Naive thymus-derived CD4-positive, alpha-beta T cell (primary cell): ENCODE data around the gene NENF. TPM values are rescaled to one million over a fixed set of nuclear protein-coding genes. Genes with fewer than 3 reads are reported as not detected.

ENCODE experiments used
- ATAC-seq: fragments of 150-1000 bp; cut with Tn5 transposase; 2 replicates; pipeline ENCODE4 v1.10.0; 2021; ENCODE audit warnings: mild to moderate bottlenecking, moderate library complexity
- CTCF ChIA-PET: fragments of 350-600 bp; sonication (Branson Sonifier 250); formaldehyde crosslinking; loops from one replicate; lab custom pipeline; 2021; ENCODE audit warnings: antibody characterized with exemption; lab: Charles Lee
- POLR2A ChIA-PET: fragments of 350-600 bp; sonication (Branson Sonifier 250); formaldehyde crosslinking; loops from one replicate; lab custom pipeline; 2021; ENCODE audit warnings: antibody characterized with exemption, inconsistent platforms; lab: Charles Lee
- DNase-seq, 9 donors: peaks; one replicate each; pipeline versions ENCODE4 v3.0.0 to v3.0.0-alpha.2; 2020 to 2022; ENCODE audit warnings: mixed read lengths in 1 of 9
- H3K27ac ChIP-seq: one replicate; pipeline ENCODE4 v1.7.0; 2013; ENCODE audit warnings: mild to moderate bottlenecking, low read depth, low read length, moderate library complexity
- H3K27me3 ChIP-seq, 2 donors: one replicate each; pipeline ENCODE4 v1.7.0; 2013; ENCODE audit warnings: low read length in 2 of 2, mild to moderate bottlenecking in 2 of 2, moderate library complexity in 2 of 2; ENCODE audit not compliant: control insufficient read depth in 2 of 2, insufficient read depth in 2 of 2
- H3K36me3 ChIP-seq, 3 experiments: 1 replicate in 2 of 3; 2 replicates in 1 of 3; pipeline ENCODE4 v1.7.0; 2013; ENCODE audit warnings: low read length in 3 of 3, mild to moderate bottlenecking in 3 of 3, moderate library complexity in 1 of 3; ENCODE audit not compliant: insufficient read depth in 3 of 3, control insufficient read depth in 2 of 3
- H3K4me1 ChIP-seq, 2 donors: one replicate each; pipeline ENCODE4 v1.7.0; 2013; ENCODE audit warnings: low read length in 2 of 2, mild to moderate bottlenecking in 2 of 2, moderate library complexity in 1 of 2; ENCODE audit not compliant: control insufficient read depth in 2 of 2, insufficient read depth in 2 of 2
- H3K4me3 ChIP-seq: 2 replicates; pipeline ENCODE4 v1.7.0; 2013; ENCODE audit warnings: mild to moderate bottlenecking, low read length
- H3K9me3 ChIP-seq, 3 experiments: 1 replicate in 2 of 3; 2 replicates in 1 of 3; pipeline ENCODE4 v1.7.0; 2013; ENCODE audit warnings: low read length in 3 of 3; ENCODE audit not compliant: control insufficient read depth in 2 of 3
- H3K27ac Mint-ChIP-seq, 9 donors: one replicate each; pipeline ENCODE4 v1.8.0; 2020 to 2022; ENCODE audit warnings: mixed read lengths in 9 of 9, mild to moderate bottlenecking in 8 of 9, moderate library complexity in 5 of 9, inconsistent platforms in 2 of 9
- H3K27me3 Mint-ChIP-seq, 5 donors: one replicate each; pipeline ENCODE4 v1.8.0; 2021 to 2022; ENCODE audit warnings: mixed read lengths in 5 of 5, mild to moderate bottlenecking in 1 of 5
- H3K36me3 Mint-ChIP-seq, 5 donors: one replicate each; pipeline ENCODE4 v1.8.0; 2020 to 2022; ENCODE audit warnings: mixed read lengths in 5 of 5, mild to moderate bottlenecking in 3 of 5, inconsistent platforms in 1 of 5
- H3K4me1 Mint-ChIP-seq, 7 donors: one replicate each; pipeline ENCODE4 v1.8.0; 2020 to 2022; ENCODE audit warnings: mixed read lengths in 7 of 7, mild to moderate bottlenecking in 3 of 7, inconsistent platforms in 1 of 7
- H3K4me3 Mint-ChIP-seq, 10 donors: one replicate each; pipeline ENCODE4 v1.8.0; 2020 to 2022; ENCODE audit warnings: mild to moderate bottlenecking in 10 of 10, mixed read lengths in 10 of 10, moderate library complexity in 6 of 10, inconsistent platforms in 2 of 10
- H3K9me3 Mint-ChIP-seq, 11 donors: one replicate each; pipeline ENCODE4 v1.8.0; 2020 to 2022; ENCODE audit warnings: mixed read lengths in 11 of 11, mild to moderate bottlenecking in 4 of 11, inconsistent platforms in 1 of 11, moderate library complexity in 1 of 11
- intact Hi-C, 2 donors: fragments of 100-400 bp; cut with micrococcal nuclease; formaldehyde crosslinking; loops; one replicate each; pipeline ENCODE4 v1.15.1; 2023
- polyA plus RNA-seq, 2 donors: library from polyadenylated mRNA; unstranded; fragments of 300-500 nt; fragmentation: Illumina TruSeq; gene quantifications; one replicate each; pipeline ENCODE4 v1.2.3, GENCODE V29; 2021
- total RNA-seq, 6 experiments: library from RNA in 5 of 6; stranded (reverse) in 5 of 6; gene quantifications; 1 replicate in 5 of 6; 2 replicates in 1 of 6; pipeline ENCODE4 v1.2.3 and lab custom pipeline; 2021 to 2026

The NENF gene
- total and polyA plus RNA-seq, 7 experiments from 2014 or later = 16.0 to 73.0 (median 22.9) TPM

DNA sequence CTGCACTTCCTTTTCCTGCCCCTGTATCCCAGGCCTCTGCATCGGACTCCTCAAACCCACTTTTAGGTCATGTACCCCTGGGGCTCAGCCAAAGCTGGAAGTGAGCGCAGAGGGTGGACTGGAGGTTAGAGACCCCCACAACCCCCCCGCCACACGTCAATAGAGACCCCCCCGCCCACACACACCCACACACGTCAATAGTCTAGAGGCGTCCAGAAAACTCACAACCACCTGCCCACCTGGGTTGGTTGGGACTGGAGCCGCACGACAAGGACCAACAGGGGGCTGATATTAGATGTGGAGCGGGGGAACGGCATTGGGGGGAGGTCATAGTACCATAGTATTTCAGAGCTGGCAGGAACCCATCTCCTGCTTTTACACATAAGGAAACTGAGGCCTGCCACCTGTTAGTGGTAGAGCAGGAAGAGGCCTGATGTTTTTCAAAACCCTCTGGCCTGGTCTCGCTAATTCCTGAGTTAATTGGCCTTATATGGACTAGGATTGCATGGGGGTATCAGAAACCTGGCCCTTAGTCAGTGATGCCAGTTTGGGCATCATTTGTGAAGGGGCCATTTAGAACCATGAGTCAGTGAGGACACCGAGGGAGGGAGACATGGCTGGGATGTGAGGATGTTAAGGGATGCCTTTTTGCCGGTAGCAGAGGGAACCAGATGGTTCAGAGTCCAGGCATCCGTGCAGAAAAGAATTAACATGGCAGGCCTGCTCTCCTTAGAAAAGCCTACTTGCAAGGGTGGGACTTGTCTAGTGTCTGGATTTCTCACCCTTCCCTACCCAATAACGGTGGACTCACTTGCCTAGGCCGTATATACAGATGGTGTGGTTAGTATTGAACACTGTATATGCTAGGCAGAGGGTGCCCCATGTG, 1.1 kb downstream of the NENF start:
- H3K27me3 ChIP-seq = no peaks in the 10 kb centered on the region
- DNase-seq = no peak
- H3K9me3 ChIP-seq = no peaks in the 10 kb centered on the region
- H3K9me3 Mint-ChIP-seq = no peaks in the 10 kb centered on the region
- peaks cover 21 to 48% (median 32%) of the 10 kb centered on the region in 7 donors for H3K4me1 Mint-ChIP-seq
- peak overlapping the region; percentile 27 to 86 (median 56) for H3K27ac Mint-ChIP-seq
- POLR2A ChIA-PET = interaction anchor here (1.3 to 1.7 kb wide), 3 partner anchors 19 to 399 kb away, joined by 3 to 14 read pairs (median 3); partner anchors contain the start of genes DTL, INTS7 and PACC1
- H3K36me3 Mint-ChIP-seq = no peaks in the 10 kb centered on the region
- peak overlapping the region; percentile 62 for H3K4me3 ChIP-seq
- H3K36me3 ChIP-seq = no peaks in the 10 kb centered on the region
- H3K27me3 Mint-ChIP-seq = peaks cover 0 to 4% (median 0%) of the 10 kb centered on the region in 5 donors
- peaks cover 9 to 21% of the 10 kb centered on the region in 2 donors for H3K4me1 ChIP-seq
- CTCF ChIA-PET = interaction anchor here (1.8 kb wide), 1 partner anchor 23 kb away, joined by 13 read pairs; no protein-coding TSS in a partner anchor
- intact Hi-C loops = loop anchor here (2.0 to 5.0 kb wide), 6 partner anchors 23 to 1172 kb away; partner anchors contain the start of genes SLC30A1 (in 2 of the 2) and LPGAT1 (in 1 of the 2)
- peak overlapping the region; percentile 77 for H3K27ac ChIP-seq
- no peak for ATAC-seq
- peak overlapping the region; percentile 77 to 87 (median 82) for H3K4me3 Mint-ChIP-seq

DNA sequence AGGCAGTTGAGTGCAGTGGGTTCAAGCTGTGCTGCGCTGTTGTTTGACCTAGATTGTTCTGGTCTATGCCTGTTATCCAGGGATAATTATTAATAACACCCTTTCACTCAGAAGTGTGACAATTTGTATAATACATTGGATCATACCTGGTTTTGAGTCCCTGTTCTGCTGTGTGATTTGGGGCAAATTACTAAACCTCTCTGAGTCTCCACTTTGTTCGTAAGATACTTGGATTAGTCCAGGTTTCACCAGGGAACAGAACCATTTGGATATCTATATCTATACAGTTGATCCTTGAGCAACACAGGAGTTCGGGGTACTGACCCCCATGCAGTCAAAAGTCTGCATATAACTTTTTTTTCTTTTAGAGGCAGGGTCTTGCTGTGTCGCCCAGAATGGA, 2.3 kb downstream of the NENF start:
- no peak for ATAC-seq
- peak overlapping the region in 3 of 10 donors; percentile 15 to 87 (median 77) for H3K4me3 Mint-ChIP-seq
- intact Hi-C loops = loop anchor here (5.0 kb wide), 4 partner anchors 122 to 1173 kb away; partner anchors contain the start of genes LPGAT1 (in 1 of the 2) and SLC30A1 (in 1 of the 2)

DNA sequence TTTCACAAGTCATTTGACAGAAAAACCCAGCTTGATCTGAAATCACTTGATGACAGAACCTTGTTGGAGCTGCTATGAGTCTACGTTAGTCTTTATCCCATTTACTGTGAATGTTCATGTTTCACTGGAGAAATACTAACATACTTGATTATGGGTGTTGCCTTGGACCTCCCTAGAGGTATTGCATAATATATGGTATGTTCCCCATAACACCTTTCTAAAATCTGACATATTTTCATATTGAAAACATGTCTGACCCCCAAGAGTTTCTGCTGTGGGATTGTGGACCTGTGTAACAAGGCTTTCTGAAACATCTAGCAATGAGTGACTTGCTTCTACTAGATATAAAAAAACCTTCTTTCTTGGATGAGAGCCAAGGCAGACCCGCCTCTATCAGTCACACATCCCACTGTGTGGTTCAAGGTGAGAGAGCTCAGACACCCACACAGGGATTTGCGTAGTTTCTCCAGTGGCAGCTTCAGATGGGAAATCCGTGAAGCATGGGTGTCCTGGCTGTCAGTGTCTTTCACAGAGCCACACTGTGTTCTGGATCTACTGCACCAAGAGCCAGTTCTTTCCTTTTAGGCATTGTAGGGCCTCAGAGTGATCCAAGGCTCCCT, 4.6 kb downstream of the NENF start:
- H3K27ac ChIP-seq = no peak overlapping the region
- Mint-ChIP-seq H3K27me3 (no peaks in the 10 kb centered on the region), H3K4me1 (peaks cover 13 to 36% (median 22%) of the 10 kb centered on the region in 7 donors), H3K27ac (peak overlapping the region in 1 of 9 donors; percentile 8), H3K36me3 (peaks cover 0 to 3% (median 3%) of the 10 kb centered on the region in 5 donors), H3K9me3 (no peaks in the 10 kb centered on the region), H3K4me3 (no peak overlapping the region)
- no peaks in the 10 kb centered on the region for H3K36me3 ChIP-seq
- DNase-seq = no peak
- no peaks in the 10 kb centered on the region for H3K9me3 ChIP-seq
- POLR2A ChIA-PET = interaction anchor here (0.6 to 0.7 kb wide), 2 partner anchors 20 to 323 kb away, joined by 3 to 4 read pairs; no protein-coding TSS in a partner anchor
- ATAC-seq = no peak
- no peak overlapping the region for H3K4me3 ChIP-seq
- CTCF ChIA-PET = interaction anchor here (0.5 to 1.0 kb wide), 2 partner anchors 19 to 177 kb away, joined by 3 to 4 read pairs; no protein-coding TSS in a partner anchor
- no peaks in the 10 kb centered on the region for H3K27me3 ChIP-seq
- intact Hi-C loops = no loop called here
- H3K4me1 ChIP-seq = peaks cover 9 to 18% of the 10 kb centered on the region in 2 donors

More for the DNA sequence above, 2.3 kb downstream of the NENF start:
- H3K4me1 ChIP-seq = peaks cover 9 to 21% of the 10 kb centered on the region in 2 donors
- Mint-ChIP-seq H3K27me3 (peaks cover 0 to under 1% (median 0%) of the 10 kb centered on the region in 5 donors), H3K4me1 (peaks cover 21 to 48% (median 32%) of the 10 kb centered on the region in 7 donors), H3K36me3 (no peaks in the 10 kb centered on the region), H3K9me3 (no peaks in the 10 kb centered on the region), H3K27ac (peak overlapping the region in 3 of 9 donors; percentile 7 to 62 (median 10))
- ChIA-PET CTCF (no interaction called here), POLR2A (no interaction called here)
- no peaks in the 10 kb centered on the region for H3K27me3 ChIP-seq
- no peak overlapping the region for H3K4me3 ChIP-seq
- DNase-seq = no peak
- no peaks in the 10 kb centered on the region for H3K36me3 ChIP-seq
- H3K27ac ChIP-seq = no peak overlapping the region
- no peaks in the 10 kb centered on the region for H3K9me3 ChIP-seq

DNA sequence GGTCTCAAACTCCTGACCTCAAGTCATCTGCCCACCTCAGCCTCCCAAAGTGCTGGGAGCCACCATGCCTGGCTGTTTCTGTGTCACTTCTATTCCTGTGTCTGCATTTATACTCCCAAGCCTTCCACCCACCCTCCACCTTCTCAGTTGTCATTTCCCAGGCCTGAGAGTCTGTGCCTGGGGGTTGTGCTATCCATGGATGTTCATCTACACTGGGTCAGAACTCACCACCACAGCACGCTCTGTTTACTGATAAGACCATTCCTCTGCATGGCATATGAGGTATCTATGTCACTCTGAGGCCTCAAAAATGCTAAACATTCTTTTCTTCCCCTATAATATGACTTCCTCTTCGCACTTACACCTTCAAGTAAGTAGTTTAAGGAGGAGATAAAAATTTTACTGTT, 6.1 kb downstream of the NENF start:
- POLR2A ChIA-PET = interaction anchor here (0.6 kb wide), 1 partner anchor 373 kb away, joined by 3 read pairs; no protein-coding TSS in a partner anchor

DNA sequence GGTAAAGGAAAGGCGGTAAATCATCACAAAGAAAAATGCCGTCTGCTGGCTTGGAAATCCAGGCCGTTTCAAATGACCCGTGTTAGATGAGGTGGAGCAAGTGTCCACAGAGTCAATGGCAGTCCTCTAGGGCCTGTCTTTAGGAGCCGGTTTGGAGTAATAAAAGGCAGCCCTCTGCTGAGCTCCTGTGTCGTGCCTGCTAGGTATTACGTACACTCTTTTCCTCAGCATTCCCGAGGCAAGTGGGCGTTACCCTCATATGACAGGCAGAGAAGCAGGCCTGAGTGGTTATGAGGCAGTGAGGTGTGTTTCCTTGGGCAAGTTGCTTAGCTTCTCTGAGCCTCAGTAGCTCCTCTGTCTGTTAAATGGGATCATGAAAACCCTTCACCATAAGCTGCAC, 7.7 kb downstream of the NENF start:
- intact Hi-C loops = no loop called here
- DNase-seq (no peak), ATAC-seq (no peak)
- H3K4me3 ChIP-seq = no peak overlapping the region
- CTCF ChIA-PET = no interaction called here
- no peaks in the 10 kb centered on the region for H3K27me3 Mint-ChIP-seq
- H3K4me1 ChIP-seq = peaks cover 0 to 3% of the 10 kb centered on the region in 2 donors
- H3K4me1 Mint-ChIP-seq = peaks cover 0 to 14% (median 5%) of the 10 kb centered on the region in 7 donors
- no peak overlapping the region for H3K27ac Mint-ChIP-seq
- no peak overlapping the region for H3K4me3 Mint-ChIP-seq
- peaks cover 0 to 10% (median 0%) of the 10 kb centered on the region in 3 experiments for H3K36me3 ChIP-seq
- H3K36me3 Mint-ChIP-seq = peaks cover 3 to 22% (median 10%) of the 10 kb centered on the region in 5 donors
- no peaks in the 10 kb centered on the region for H3K9me3 ChIP-seq
- no peaks in the 10 kb centered on the region for H3K27me3 ChIP-seq
- H3K9me3 Mint-ChIP-seq = no peaks in the 10 kb centered on the region
- no peak overlapping the region for H3K27ac ChIP-seq
- POLR2A ChIA-PET = no interaction called here

More for the DNA sequence above, 6.1 kb downstream of the NENF start:
- CTCF ChIA-PET = no interaction called here
- Mint-ChIP-seq H3K4me3 (no peak overlapping the region), H3K4me1 (peaks cover 8 to 27% (median 16%) of the 10 kb centered on the region in 7 donors), H3K9me3 (no peaks in the 10 kb centered on the region), H3K27ac (no peak overlapping the region), H3K27me3 (no peaks in the 10 kb centered on the region), H3K36me3 (peaks cover 0 to 10% (median 4%) of the 10 kb centered on the region in 5 donors)
- Histone ChIP-seq H3K9me3 (no peaks in the 10 kb centered on the region), H3K27ac (no peak overlapping the region), H3K4me1 (peaks cover 8 to 10% of the 10 kb centered on the region in 2 donors), H3K4me3 (no peak overlapping the region), H3K27me3 (no peaks in the 10 kb centered on the region), H3K36me3 (no peaks in the 10 kb centered on the region)
- intact Hi-C loops = no loop called here
- DNase-seq = no peak
- ATAC-seq = no peak

DNA sequence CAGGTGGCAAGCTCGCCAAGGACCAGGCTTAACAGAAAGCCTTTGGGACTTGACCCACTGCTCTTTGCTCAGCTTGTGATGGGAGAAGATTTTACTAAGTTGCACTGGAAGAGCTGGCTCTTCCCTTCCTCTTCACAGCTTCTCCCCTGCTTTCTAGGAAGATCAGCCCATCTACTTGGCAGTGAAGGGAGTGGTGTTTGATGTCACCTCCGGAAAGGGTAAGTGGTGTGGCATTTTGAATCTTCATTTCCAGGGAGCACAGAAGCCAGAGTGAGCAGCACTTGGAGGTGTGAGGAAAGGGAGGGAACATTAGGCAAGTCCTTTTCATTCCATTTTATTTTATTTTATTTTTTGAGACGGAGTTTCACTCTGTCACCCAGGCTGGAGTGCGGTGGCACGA, 9.7 kb downstream of the NENF start:
- H3K36me3 ChIP-seq = peaks cover 0 to 24% (median 0%) of the 10 kb centered on the region in 3 experiments
- Mint-ChIP-seq H3K27ac (no peak overlapping the region), H3K4me1 (peaks cover 0 to 7% (median 5%) of the 10 kb centered on the region in 7 donors), H3K9me3 (no peaks in the 10 kb centered on the region), H3K4me3 (no peak overlapping the region), H3K36me3 (peaks cover 3 to 28% (median 11%) of the 10 kb centered on the region in 5 donors), H3K27me3 (no peaks in the 10 kb centered on the region)
- DNase-seq (no peak), ATAC-seq (no peak)
- CTCF ChIA-PET = interaction anchor here (1.6 kb wide), 1 partner anchor 13 kb away, joined by 9 read pairs; no protein-coding TSS in a partner anchor
- no peak overlapping the region for H3K4me3 ChIP-seq
- intact Hi-C loops = no loop called here
- no peaks in the 10 kb centered on the region for H3K4me1 ChIP-seq
- no peaks in the 10 kb centered on the region for H3K27me3 ChIP-seq
- H3K27ac ChIP-seq = no peak overlapping the region
- POLR2A ChIA-PET = no interaction called here
- H3K9me3 ChIP-seq = no peaks in the 10 kb centered on the region
